PC-3 (cell line): ENCODE data around the gene HECTD1. TPM values are rescaled to one million over a fixed set of nuclear protein-coding genes. Genes with fewer than 3 reads are reported as not detected.

Experiments
- ATAC-seq: fragments of 200-7000 bp; cut with Tn5 transposase; 2 replicates; pipeline ENCODE4 v1.9.1; 2020; ENCODE audit warnings: mild to moderate bottlenecking, moderate library complexity
- BruUV-seq: library from RNA; stranded (reverse); fragments of 400-500 nt; replicated peaks from 2 replicates; lab custom pipeline; 2021; lab: Mats Ljungman, UMichigan
- CTCF ChIA-PET: fragments of 300-600 bp; sonication (Branson Sonifier 250); formaldehyde crosslinking; loops from one replicate; lab custom pipeline; 2022; ENCODE audit warnings: antibody characterized with exemption; lab: Charles Lee
- POLR2A ChIA-PET: fragments of 300-600 bp; sonication (Branson Sonifier 250); formaldehyde crosslinking; loops from one replicate; lab custom pipeline; 2022; ENCODE audit warnings: antibody characterized with exemption; ENCODE audit not compliant: unreplicated experiment; lab: Charles Lee
- DNase-seq: peaks from one replicate; pipeline ENCODE4 v3.0.0-alpha.2; 2015
- H2AFZ ChIP-seq: fragments of 300-600 bp; sonication (generic); 2 replicates; pipeline ENCODE4 v1.6.0; 2016; ENCODE audit warnings: antibody characterized with exemption, low read length
- H3F3A ChIP-seq: fragments of 300-600 bp; sonication (generic); one replicate; pipeline ENCODE4 v1.6.0; 2017; ENCODE audit warnings: antibody characterized with exemption, low read length, control low read depth, mild to moderate bottlenecking; ENCODE audit not compliant: unreplicated experiment
- H3K27ac ChIP-seq: fragments of 300-600 bp; sonication (generic); 2 replicates; pipeline ENCODE4 v1.5.1; 2016; ENCODE audit warnings: mild to moderate bottlenecking, low read length
- H3K27me3 ChIP-seq: fragments of 300-600 bp; sonication (generic); 2 replicates; pipeline ENCODE4 v1.6.1; 2016; ENCODE audit warnings: low read length, mixed read lengths
- H3K36me3 ChIP-seq: fragments of 300-600 bp; sonication (generic); 2 replicates; pipeline ENCODE4 v1.6.1; 2016; ENCODE audit warnings: low read depth, mixed run types, low read length, mixed read lengths
- H3K4me1 ChIP-seq: fragments of 300-600 bp; sonication (generic); 2 replicates; pipeline ENCODE4 v1.5.1; 2016; ENCODE audit warnings: low read length; ENCODE audit not compliant: insufficient read depth
- H3K4me2 ChIP-seq: fragments of 300-600 bp; sonication (generic); 2 replicates; pipeline ENCODE4 v1.6.0; 2016; ENCODE audit warnings: low read length
- H3K4me3 ChIP-seq: fragments of 300-600 bp; sonication (generic); 2 replicates; pipeline ENCODE4 v1.5.1; 2016; ENCODE audit warnings: mild to moderate bottlenecking, low read length, mixed read lengths
- H3K79me2 ChIP-seq: fragments of 300-600 bp; sonication (generic); 2 replicates; pipeline ENCODE4 v1.6.1; 2017; ENCODE audit warnings: low read length, mixed read lengths
- H3K9ac ChIP-seq: fragments of 300-600 bp; sonication (generic); 2 replicates; pipeline ENCODE4 v1.6.0; 2016; ENCODE audit warnings: mild to moderate bottlenecking, low read length
- H3K9me2 ChIP-seq: fragments of 300-600 bp; sonication (generic); replicated peaks from 2 replicates; pipeline ENCODE4 v1.6.1; 2016; ENCODE audit warnings: mixed run types, low read length, mixed read lengths
- H3K9me3 ChIP-seq: fragments of 300-600 bp; sonication (generic); 2 replicates; pipeline ENCODE4 v1.6.1; 2016; ENCODE audit warnings: low read length, mixed read lengths
- H4K20me1 ChIP-seq: fragments of 300-600 bp; sonication (generic); 2 replicates; pipeline ENCODE4 v1.6.1; 2016; ENCODE audit warnings: low read length, mixed read lengths
- EZH2 ChIP-seq: fragments of 300-600 bp; sonication (generic); IDR thresholded peaks from one replicate; pipeline ENCODE4 v1.6.1; 2017; ENCODE audit warnings: antibody characterized with exemption, mild to moderate bottlenecking, low read length; ENCODE audit not compliant: unreplicated experiment
- EZH2phosphoT487 ChIP-seq: fragments of 300-600 bp; sonication (generic); IDR thresholded peaks from 2 replicates; pipeline ENCODE4 v1.6.1; 2018; ENCODE audit warnings: mild to moderate bottlenecking, antibody characterized with exemption, low read length, borderline replicate concordance
- intact Hi-C: fragments of 100-400 bp; cut with micrococcal nuclease; formaldehyde crosslinking; loops from 2 replicates; pipeline ENCODE4 v1.9.0; 2023
- total RNA-seq: library from RNA; depleted of rRNA; stranded (reverse); fragments of >200 nt; gene quantifications from 2 replicates; pipeline ENCODE4 v1.2.3, GENCODE V29; 2014
- TF ChIP-seq, protein P1 (sequence below): fragments of 300-600 bp; sonication (generic); conservative IDR thresholded peaks from 2 replicates; pipeline ENCODE4 v1.5.1; 2017; ENCODE audit warnings: antibody characterized with exemption, low read depth, mild to moderate bottlenecking, low read length

HECTD1 gene
- total RNA-seq, 1 experiment from 2014 or later = 152 TPM

DNA sequence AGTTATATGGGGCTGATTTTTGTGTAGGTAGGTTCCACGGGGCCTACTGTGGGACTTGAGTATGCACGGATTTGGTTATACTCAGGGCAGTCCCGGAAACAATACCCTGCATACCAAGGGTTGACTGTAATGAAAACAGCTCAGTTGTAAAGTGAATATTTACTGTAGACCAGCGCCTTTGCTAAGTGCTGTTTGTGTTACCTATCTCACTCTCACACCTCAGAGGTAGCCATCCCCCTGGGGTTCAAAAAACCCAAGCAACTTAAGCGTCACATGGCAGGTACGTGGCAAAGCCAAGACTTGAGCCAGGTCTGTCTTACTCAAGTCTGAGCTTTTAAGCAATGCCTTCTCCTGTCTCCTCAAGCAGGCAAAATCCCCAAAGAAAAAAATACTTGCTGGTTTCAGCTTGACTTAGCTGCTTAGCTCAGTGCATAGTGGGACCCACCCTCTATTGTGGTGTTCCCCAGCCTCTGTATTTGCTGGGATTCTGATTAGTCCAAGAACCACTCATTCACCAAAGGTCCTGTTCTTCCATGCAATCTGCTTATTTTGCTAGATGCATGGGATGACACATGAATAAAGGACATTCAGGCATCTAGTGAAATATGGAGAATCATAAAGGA lies 147.2 kb downstream of the HECTD1 start:
- H3F3A ChIP-seq = no peaks in the 10 kb centered on the region
- no peaks in the 10 kb centered on the region for H4K20me1 ChIP-seq
- BruUV-seq = no TSS peak
- H3K27me3 ChIP-seq = no peaks in the 10 kb centered on the region
- H3K9ac ChIP-seq = no peak overlapping the region
- POLR2A ChIA-PET = no interaction called here
- no peak overlapping the region for H3K4me3 ChIP-seq
- intact Hi-C loops = no loop called here
- H3K4me1 ChIP-seq = peaks cover 13% of the 10 kb centered on the region
- H3K27ac ChIP-seq = no peak overlapping the region
- H3K4me2 ChIP-seq = no peak overlapping the region
- H3K79me2 ChIP-seq = no peaks in the 10 kb centered on the region
- ATAC-seq = no peak
- TF ChIP-seq EZH2phosphoT487 = no peak
- no peak for TF ChIP-seq EZH2
- TF ChIP-seq, protein P1, sequence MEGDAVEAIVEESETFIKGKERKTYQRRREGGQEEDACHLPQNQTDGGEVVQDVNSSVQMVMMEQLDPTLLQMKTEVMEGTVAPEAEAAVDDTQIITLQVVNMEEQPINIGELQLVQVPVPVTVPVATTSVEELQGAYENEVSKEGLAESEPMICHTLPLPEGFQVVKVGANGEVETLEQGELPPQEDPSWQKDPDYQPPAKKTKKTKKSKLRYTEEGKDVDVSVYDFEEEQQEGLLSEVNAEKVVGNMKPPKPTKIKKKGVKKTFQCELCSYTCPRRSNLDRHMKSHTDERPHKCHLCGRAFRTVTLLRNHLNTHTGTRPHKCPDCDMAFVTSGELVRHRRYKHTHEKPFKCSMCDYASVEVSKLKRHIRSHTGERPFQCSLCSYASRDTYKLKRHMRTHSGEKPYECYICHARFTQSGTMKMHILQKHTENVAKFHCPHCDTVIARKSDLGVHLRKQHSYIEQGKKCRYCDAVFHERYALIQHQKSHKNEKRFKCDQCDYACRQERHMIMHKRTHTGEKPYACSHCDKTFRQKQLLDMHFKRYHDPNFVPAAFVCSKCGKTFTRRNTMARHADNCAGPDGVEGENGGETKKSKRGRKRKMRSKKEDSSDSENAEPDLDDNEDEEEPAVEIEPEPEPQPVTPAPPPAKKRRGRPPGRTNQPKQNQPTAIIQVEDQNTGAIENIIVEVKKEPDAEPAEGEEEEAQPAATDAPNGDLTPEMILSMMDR = no peak
- DNase-seq = no peak
- no peaks in the 10 kb centered on the region for H3K9me3 ChIP-seq
- no peaks in the 10 kb centered on the region for H3K36me3 ChIP-seq
- no peaks in the 10 kb centered on the region for H3K9me2 ChIP-seq
- CTCF ChIA-PET = no interaction called here
- H2AFZ ChIP-seq = no peak overlapping the region

DNA sequence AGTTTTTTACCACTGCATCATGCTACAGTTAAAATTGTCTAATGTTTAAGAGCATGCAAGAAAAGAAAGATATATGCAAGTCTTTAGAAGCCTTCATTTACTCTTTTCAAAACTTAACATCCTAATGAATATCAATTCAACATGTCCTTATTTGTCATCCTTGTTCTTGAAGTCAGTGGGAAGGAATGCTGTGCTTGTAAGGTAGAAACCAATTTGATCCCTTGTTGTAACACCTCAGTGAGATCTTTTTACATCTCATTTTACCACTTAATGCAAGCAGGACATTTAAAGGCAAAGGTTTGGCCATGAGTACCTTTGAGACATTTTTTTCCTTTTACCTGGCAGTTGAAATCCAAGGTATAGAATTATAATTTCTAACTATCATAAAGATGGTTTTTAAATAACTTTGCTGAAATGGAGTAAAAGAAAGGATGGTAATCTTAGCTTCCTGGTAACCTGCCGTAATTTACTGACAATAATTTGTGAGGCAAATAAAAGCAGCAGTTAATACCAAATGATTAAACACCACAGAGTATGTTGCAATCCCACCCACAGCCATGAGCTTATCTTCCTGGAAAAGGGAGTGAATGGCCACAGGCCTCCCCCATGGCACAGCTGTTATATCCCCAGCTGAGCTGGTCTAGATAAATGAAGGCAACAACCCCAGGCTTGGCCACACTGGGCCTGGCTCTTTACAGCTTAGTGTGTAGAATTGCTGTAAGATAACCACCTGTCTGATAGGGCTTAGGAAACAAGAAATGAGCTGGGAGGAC lies 148.3 kb downstream of the HECTD1 start:
- no peak overlapping the region for H3K9ac ChIP-seq
- H3K79me2 ChIP-seq = no peaks in the 10 kb centered on the region
- peaks cover 13% of the 10 kb centered on the region for H3K4me1 ChIP-seq
- no peaks in the 10 kb centered on the region for H3K9me3 ChIP-seq
- intact Hi-C loops = no loop called here
- H4K20me1 ChIP-seq = no peaks in the 10 kb centered on the region
- ATAC-seq (peak; percentile 15; the same call in 1 of the 2 replicates), DNase-seq (peak; percentile 33)
- no peak overlapping the region for H3K27ac ChIP-seq
- H2AFZ ChIP-seq = no peak overlapping the region
- POLR2A ChIA-PET = no interaction called here
- H3K4me3 ChIP-seq = no peak overlapping the region
- no peaks in the 10 kb centered on the region for H3F3A ChIP-seq
- no peaks in the 10 kb centered on the region for H3K36me3 ChIP-seq
- no peak overlapping the region for H3K4me2 ChIP-seq
- no peaks in the 10 kb centered on the region for H3K9me2 ChIP-seq
- H3K27me3 ChIP-seq = no peaks in the 10 kb centered on the region
- TF ChIP-seq, protein P1 = no peak
- BruUV-seq = no TSS peak
- CTCF ChIA-PET = no interaction called here

DNA sequence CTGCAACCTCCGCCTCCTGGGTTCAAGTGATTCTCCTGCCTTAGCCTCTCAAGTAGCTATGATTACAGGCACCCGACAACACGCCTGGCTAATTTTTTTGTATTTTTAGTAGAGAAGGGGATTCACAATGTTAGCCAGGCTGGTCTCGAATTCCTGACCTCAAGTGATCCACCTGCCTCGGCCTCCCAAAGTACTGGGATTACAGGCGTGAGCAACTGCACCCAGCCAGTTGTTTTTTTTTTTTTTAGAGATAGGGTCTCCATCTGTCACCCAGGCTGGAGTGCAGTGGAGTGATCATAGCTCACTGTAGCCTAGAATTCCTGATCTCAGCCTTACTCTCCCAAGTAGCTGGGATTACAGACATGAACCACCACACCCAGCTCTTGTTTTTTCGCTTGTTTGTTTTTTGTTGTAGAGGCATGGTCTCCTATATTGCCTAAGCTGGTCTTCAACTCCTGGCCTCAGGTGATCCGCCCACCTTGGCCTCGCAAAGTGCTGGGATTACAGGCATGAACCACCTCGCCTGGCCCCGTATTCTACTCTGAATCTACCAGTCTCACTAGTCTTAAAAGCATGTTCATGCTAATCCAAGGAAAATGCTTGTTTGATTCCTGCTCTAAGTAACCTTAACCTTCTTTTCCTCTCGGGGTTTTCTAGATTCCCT lies 149.8 kb downstream of the HECTD1 start:
- no peak overlapping the region for H2AFZ ChIP-seq
- intact Hi-C loops = no loop called here
- no peak overlapping the region for H3K27ac ChIP-seq
- ChIA-PET CTCF (no interaction called here), POLR2A (no interaction called here)
- peaks cover 13% of the 10 kb centered on the region for H3K4me1 ChIP-seq
- ATAC-seq = no peak
- H4K20me1 ChIP-seq = no peaks in the 10 kb centered on the region
- no peak for DNase-seq
- no peak overlapping the region for H3K9ac ChIP-seq
- H3K9me2 ChIP-seq = no peaks in the 10 kb centered on the region
- no peaks in the 10 kb centered on the region for H3K9me3 ChIP-seq
- no TSS peak for BruUV-seq
- no peaks in the 10 kb centered on the region for H3F3A ChIP-seq
- no peaks in the 10 kb centered on the region for H3K79me2 ChIP-seq
- TF ChIP-seq EZH2 = no peak
- TF ChIP-seq EZH2phosphoT487 = no peak
- TF ChIP-seq, protein P1 = no peak
- H3K4me3 ChIP-seq = no peak overlapping the region
- H3K36me3 ChIP-seq = no peaks in the 10 kb centered on the region
- H3K4me2 ChIP-seq = no peak overlapping the region
- no peaks in the 10 kb centered on the region for H3K27me3 ChIP-seq
